Tibial nerve (tissue), 4 donors: ENCODE data around the gene GDPD1. TPM values are rescaled to one million over a fixed set of nuclear protein-coding genes. Genes with fewer than 3 reads are reported as not detected.

Experiments used
- DNase-seq, 2 donors: peaks; one replicate each; pipeline ENCODE4 v3.0.0-alpha.2; 2019; ENCODE audit warnings: low spot score in 2 of 2
- H3K27ac ChIP-seq, 4 donors: fragments of 200-600 bp; sonication (generic) in 3 of 4; one replicate each; pipeline ENCODE4 v1.5.1; 2017 to 2019; ENCODE audit warnings: mild to moderate bottlenecking in 1 of 4
- H3K27me3 ChIP-seq, 2 donors: fragments of 200-600 bp; sonication (generic) in 1 of 2; one replicate each; pipeline versions ENCODE4 v1.5.1 to v1.6.0; 2017 to 2019
- H3K36me3 ChIP-seq, 3 donors: fragments of 200-600 bp; sonication (generic); one replicate each; pipeline ENCODE4 v1.5.1; 2018 to 2019
- H3K4me1 ChIP-seq, 4 donors: fragments of 200-600 bp; sonication (generic) in 3 of 4; one replicate each; pipeline ENCODE4 v1.5.1; 2017 to 2019
- H3K4me3 ChIP-seq, 4 donors: fragments of 200-600 bp; sonication (generic) in 3 of 4; one replicate each; pipeline ENCODE4 v1.5.1; 2017 to 2019; ENCODE audit warnings: mild to moderate bottlenecking in 1 of 4, moderate library complexity in 1 of 4
- H3K9me3 ChIP-seq, 4 donors: fragments of 200-600 bp; sonication (generic) in 3 of 4; one replicate each; pipeline ENCODE4 v1.5.1; 2017 to 2019
- EP300 ChIP-seq, 2 donors: sonication (generic); formaldehyde crosslinking; IDR thresholded peaks; one replicate each; pipeline ENCODE4 v1.6.1; 2017; ENCODE audit warnings: antibody characterized with exemption in 2 of 2, mild to moderate bottlenecking in 1 of 2
- POLR2A ChIP-seq, 2 donors: fragments of 450-650 bp; IDR thresholded peaks; one replicate each; pipeline ENCODE4 v1.6.1; 2017; ENCODE audit warnings: antibody characterized with exemption in 2 of 2, mild to moderate bottlenecking in 2 of 2, moderate library complexity in 2 of 2
- WGBS, 2 donors: methylation state at CpG; one replicate each; pipeline ENCODE4 v1.1.5; 2018; 5-methylcytosine and 5-hydroxymethylcytosine counted together
- total RNA-seq, 4 donors: library from RNA; depleted of rRNA; stranded (reverse); fragments of >200 nt; gene quantifications; one replicate each; pipeline ENCODE4 v1.1.0, GENCODE V29; 2016
- TF ChIP-seq, protein P1 (sequence below), 5 experiments: fragments of 200-600 bp in 3 of 5; fragments of 450-650 bp in 2 of 5; sonication (generic) in 3 of 5; IDR thresholded peaks; one replicate each; pipeline ENCODE4 v1.5.1; 2016 to 2019; ENCODE audit warnings: antibody characterized with exemption in 5 of 5, mild to moderate bottlenecking in 3 of 5, moderate library complexity in 2 of 5

The GDPD1 gene
- total RNA-seq, 4 donors from 2014 or later: 1.5 to 10.7 (median 3.4) TPM

DNA sequence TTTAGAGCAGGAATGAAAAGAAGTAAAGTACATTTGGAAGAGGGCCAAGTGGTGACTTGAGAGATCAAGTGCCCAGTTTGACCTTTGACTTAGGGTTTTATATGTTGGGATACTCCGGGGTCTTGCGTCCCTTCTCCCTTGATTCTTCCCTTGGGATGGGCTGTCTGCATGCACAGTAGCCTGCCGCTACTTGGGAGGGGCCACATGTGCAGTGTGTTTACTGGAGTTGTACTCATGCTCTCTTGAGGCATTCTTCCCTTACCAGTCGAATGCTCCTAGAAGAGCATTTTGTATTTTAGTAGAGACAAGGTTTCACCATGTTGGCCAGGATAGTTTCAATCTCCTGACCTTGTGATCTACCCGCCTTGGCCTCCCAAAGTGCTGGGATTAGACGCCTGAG is 23.8 kb downstream of the GDPD1 start:
- TF ChIP-seq EP300 (IDR thresholded peaks at IDR 0.05): no peak
- no peak for TF ChIP-seq POLR2A (IDR thresholded peaks at IDR 0.05)
- TF ChIP-seq, protein P1, sequence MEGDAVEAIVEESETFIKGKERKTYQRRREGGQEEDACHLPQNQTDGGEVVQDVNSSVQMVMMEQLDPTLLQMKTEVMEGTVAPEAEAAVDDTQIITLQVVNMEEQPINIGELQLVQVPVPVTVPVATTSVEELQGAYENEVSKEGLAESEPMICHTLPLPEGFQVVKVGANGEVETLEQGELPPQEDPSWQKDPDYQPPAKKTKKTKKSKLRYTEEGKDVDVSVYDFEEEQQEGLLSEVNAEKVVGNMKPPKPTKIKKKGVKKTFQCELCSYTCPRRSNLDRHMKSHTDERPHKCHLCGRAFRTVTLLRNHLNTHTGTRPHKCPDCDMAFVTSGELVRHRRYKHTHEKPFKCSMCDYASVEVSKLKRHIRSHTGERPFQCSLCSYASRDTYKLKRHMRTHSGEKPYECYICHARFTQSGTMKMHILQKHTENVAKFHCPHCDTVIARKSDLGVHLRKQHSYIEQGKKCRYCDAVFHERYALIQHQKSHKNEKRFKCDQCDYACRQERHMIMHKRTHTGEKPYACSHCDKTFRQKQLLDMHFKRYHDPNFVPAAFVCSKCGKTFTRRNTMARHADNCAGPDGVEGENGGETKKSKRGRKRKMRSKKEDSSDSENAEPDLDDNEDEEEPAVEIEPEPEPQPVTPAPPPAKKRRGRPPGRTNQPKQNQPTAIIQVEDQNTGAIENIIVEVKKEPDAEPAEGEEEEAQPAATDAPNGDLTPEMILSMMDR (IDR thresholded peaks at IDR 0.05): no peak
- DNase-seq: no peak
- no peak overlapping the region for H3K4me3 ChIP-seq
- H3K27me3 ChIP-seq: no peaks in the 10 kb centered on the region
- WGBS, 2 donors: 70 to 80% methylated on average over 6 of the region's 6 CpGs
- H3K9me3 ChIP-seq: no peaks in the 10 kb centered on the region
- no peaks in the 10 kb centered on the region for H3K4me1 ChIP-seq
- no peak overlapping the region for H3K27ac ChIP-seq
- H3K36me3 ChIP-seq: peaks cover 0 to 20% (median 0%) of the 10 kb centered on the region in 3 donors

DNA sequence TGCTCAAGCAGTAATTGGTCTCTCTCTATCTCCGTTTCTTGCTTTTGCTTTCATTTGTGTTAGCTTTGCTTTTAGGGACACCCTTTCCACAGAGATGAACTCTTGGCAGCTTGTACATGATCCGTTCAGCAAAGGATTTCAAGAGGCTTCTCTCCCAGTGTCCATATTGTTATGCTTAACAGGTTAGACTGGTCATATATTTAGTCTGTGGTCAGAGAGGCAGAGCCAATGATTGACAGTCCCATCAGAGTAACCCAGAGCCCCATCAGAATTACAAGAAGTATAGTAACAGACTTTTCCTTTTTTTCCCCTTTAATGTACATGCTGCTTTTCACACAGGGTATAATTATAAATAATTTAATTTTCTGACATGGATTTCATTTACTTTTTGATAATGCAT is 34.4 kb downstream of the GDPD1 start:
- H3K27me3 ChIP-seq: no peaks in the 10 kb centered on the region
- no peaks in the 10 kb centered on the region for H3K9me3 ChIP-seq
- no peak for DNase-seq
- no peak overlapping the region for H3K27ac ChIP-seq
- peaks cover 0 to 28% (median 0%) of the 10 kb centered on the region in 3 donors for H3K36me3 ChIP-seq
- WGBS, 2 donors: 75 to 84% methylated on average over 2 of the region's 2 CpGs
- H3K4me3 ChIP-seq: no peak overlapping the region
- TF ChIP-seq, protein P1 (IDR thresholded peaks at IDR 0.05): no peak
- TF ChIP-seq EP300 (IDR thresholded peaks at IDR 0.05) (no peak), POLR2A (IDR thresholded peaks at IDR 0.05) (no peak)
- no peaks in the 10 kb centered on the region for H3K4me1 ChIP-seq

DNA sequence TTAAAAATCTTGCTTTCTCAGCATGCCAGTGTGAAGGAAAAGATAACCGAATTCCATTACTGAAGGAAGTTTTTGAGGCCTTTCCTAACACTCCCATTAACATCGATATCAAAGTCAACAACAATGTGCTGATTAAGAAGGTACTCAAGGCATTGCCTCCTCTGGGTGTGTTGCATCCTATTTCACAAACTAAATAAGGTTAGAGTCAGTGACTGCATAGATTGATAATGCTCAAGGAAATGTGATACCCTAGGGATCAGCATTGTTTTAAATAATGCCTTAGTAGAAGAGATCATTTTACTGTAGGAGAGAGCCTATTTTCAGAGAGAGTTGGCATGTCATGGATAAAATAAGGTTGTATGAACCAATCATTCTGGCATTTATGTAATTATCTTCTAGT is 36.8 kb downstream of the GDPD1 start:
- Histone ChIP-seq H3K9me3 (no peaks in the 10 kb centered on the region), H3K36me3 (peaks cover 0 to 11% (median 0%) of the 10 kb centered on the region in 3 donors), H3K27me3 (no peaks in the 10 kb centered on the region), H3K27ac (no peak overlapping the region), H3K4me1 (no peaks in the 10 kb centered on the region), H3K4me3 (no peak overlapping the region)
- no peak for DNase-seq
- TF ChIP-seq POLR2A (IDR thresholded peaks at IDR 0.05) (no peak), EP300 (IDR thresholded peaks at IDR 0.05) (no peak)
- TF ChIP-seq, protein P1 (IDR thresholded peaks at IDR 0.05): no peak
- 66 to 86% methylated on average over 2 of the region's 2 CpGs for WGBS, 2 donors

DNA sequence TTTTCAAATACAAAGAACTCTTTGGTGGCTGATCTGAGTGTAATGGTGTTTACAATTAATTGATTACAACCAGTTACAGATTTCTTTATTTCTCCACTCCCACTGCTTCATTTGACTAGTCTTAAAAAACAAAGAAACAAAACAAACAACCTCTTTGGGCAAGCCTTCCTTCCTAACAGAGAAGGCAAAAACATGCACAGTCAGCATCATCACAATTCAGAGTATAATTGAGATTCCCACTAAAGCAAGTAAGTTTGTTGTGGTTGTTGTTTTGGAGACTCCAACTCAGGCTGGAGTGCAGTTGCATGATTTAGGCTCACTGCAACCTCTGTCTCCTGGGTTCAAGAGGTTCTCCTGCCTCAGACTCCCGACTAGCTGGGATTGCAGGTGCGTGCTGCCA is 40.4 kb downstream of the GDPD1 start:
- Histone ChIP-seq H3K36me3 (peaks cover 0 to 20% (median 0%) of the 10 kb centered on the region in 3 donors), H3K9me3 (no peaks in the 10 kb centered on the region), H3K27me3 (no peaks in the 10 kb centered on the region), H3K4me1 (no peaks in the 10 kb centered on the region), H3K4me3 (no peak overlapping the region), H3K27ac (no peak overlapping the region)
- whole genome bisulfite sequencing, 2 donors: 92 to 93% methylated on average over 2 of the region's 2 CpGs
- no peak for TF ChIP-seq POLR2A (IDR thresholded peaks at IDR 0.05)
- TF ChIP-seq EP300 (IDR thresholded peaks at IDR 0.05): no peak
- TF ChIP-seq, protein P1 (IDR thresholded peaks at IDR 0.05): no peak
- no peak for DNase-seq

DNA sequence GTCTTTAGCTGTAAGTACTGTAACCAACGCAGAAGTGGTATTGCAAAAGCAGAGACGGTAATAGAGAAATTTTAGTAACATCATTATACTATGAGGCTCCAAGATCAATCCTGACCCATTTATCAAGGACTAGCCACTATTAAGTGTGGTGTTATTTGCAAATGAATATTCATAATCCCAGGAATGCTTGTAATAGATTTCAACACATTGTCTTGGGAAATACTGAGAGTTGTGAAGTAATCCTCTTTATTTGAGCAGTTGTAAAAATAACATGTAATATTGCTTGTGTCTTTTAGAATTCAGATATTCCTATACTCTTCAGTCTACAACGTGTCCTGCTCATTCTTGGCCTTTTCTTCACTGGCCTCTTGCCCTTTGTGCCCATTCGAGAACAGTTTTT is 46.4 kb downstream of the GDPD1 start:
- TF ChIP-seq EP300 (IDR thresholded peaks at IDR 0.05) (no peak), POLR2A (IDR thresholded peaks at IDR 0.05) (no peak)
- TF ChIP-seq, protein P1 (IDR thresholded peaks at IDR 0.05): no peak
- H3K27ac ChIP-seq: no peak overlapping the region
- 70 to 73% methylated on average over 4 of the region's 4 CpGs for WGBS, 2 donors
- no peaks in the 10 kb centered on the region for H3K9me3 ChIP-seq
- no peaks in the 10 kb centered on the region for H3K4me1 ChIP-seq
- H3K27me3 ChIP-seq: no peaks in the 10 kb centered on the region
- no peak for DNase-seq
- peaks cover 0 to 39% (median 0%) of the 10 kb centered on the region in 3 donors for H3K36me3 ChIP-seq
- no peak overlapping the region for H3K4me3 ChIP-seq
